Epithelial cell of esophagus (primary cell): ENCODE results near the gene FHL1.
A peak's percentile ranks its signal among the peaks of the same experiment; 100 is the strongest.

Source experiments
- DNase-seq: peaks from one replicate; pipeline ENCODE4 v3.0.0; 2010; ENCODE audit warnings: low read depth
- H3K4me3 ChIP-seq: 2 replicates; pipeline ENCODE4 v1.5.1; 2011; ENCODE audit warnings: mild to moderate bottlenecking, low read length, control low read depth
- CTCF ChIP-seq: IDR thresholded peaks from 2 replicates; pipeline ENCODE4 v1.5.1; 2011; ENCODE audit warnings: low read depth, mild to moderate bottlenecking, low read length, control low read depth, inconsistent platforms; ENCODE audit not compliant: insufficient read depth; ENCODE audit errors: missing control alignments

The FHL1 gene

GRCh38 chrX:136128743-136129142 is 18.6 kb upstream of the FHL1 start:
- DNase-seq: no peak
- no peak for TF ChIP-seq CTCF
- no peak overlapping the region for H3K4me3 ChIP-seq

GRCh38 chrX:136130931-136131833 is 16.2 kb upstream of the FHL1 start:
- H3K4me3 ChIP-seq: no peak overlapping the region
- peak; percentile 86 for DNase-seq
- no peak for TF ChIP-seq CTCF

- TF ChIP-seq CTCF: no peak
- no peak overlapping the region for H3K4me3 ChIP-seq
- no peak for DNase-seq
Observed at GRCh38 chrX:136138939-136139338, 8.4 kb upstream of the FHL1 start.

- H3K4me3 ChIP-seq: no peak overlapping the region
- no peak for TF ChIP-seq CTCF
- DNase-seq: no peak
Observed at GRCh38 chrX:136141569-136141968, 5.8 kb upstream of the FHL1 start.

GRCh38 chrX:136142592-136142991 is 4.7 kb upstream of the FHL1 start:
- no peak for TF ChIP-seq CTCF
- DNase-seq: no peak
- H3K4me3 ChIP-seq: no peak overlapping the region

- TF ChIP-seq CTCF: no peak
- H3K4me3 ChIP-seq: no peak overlapping the region
- no peak for DNase-seq
Observed at GRCh38 chrX:136143711-136144110, 3.6 kb upstream of the FHL1 start.
